Measurements from ENCODE around the gene APLP1.

APLP1 gene

GRCh38 chr19:35841961-35842595, 26.3 kb upstream of the APLP1 start:
- H3K79me2 ChIP-seq (ENCODE audit: low read length), result no peaks in the 10 kb centered on the region
- no peak overlapping the region for H3K27ac ChIP-seq (ENCODE audit: low read length)
- H2AFZ ChIP-seq (ENCODE audit: low read length), result no peak overlapping the region
- H4K20me1 ChIP-seq (ENCODE audit: insufficient read depth, low read length), result no peaks in the 10 kb centered on the region
- no peaks in the 10 kb centered on the region for H3K9me3 ChIP-seq (replicated peaks; ENCODE audit: insufficient read depth, low read length)
- no peaks in the 10 kb centered on the region for H3K36me3 ChIP-seq (replicated peaks; ENCODE audit: insufficient read depth, low read length)
- H3K27me3 ChIP-seq (replicated peaks; ENCODE audit: insufficient read depth, low read length), result peaks cover 73% of the 10 kb centered on the region
- no peak for TF ChIP-seq EZH2 (optimal IDR thresholded peaks at IDR 0.05; ENCODE audit: low read depth, low read length)
- TF ChIP-seq CTCF (IDR thresholded peaks at IDR 0.05; ENCODE audit: low read length), result no peak
- TF ChIP-seq EZH2phosphoT487 (IDR thresholded peaks at IDR 0.05; ENCODE audit: low read length), result no peak
- no peaks in the 10 kb centered on the region for H3K9me2 ChIP-seq (replicated peaks; ENCODE audit: insufficient read depth, low read length)
- H3K4me3 ChIP-seq (ENCODE audit: low read length), result no peak overlapping the region
- no peak overlapping the region for H3K9ac ChIP-seq (ENCODE audit: low read length)
- no peaks in the 10 kb centered on the region for H3F3A ChIP-seq (ENCODE audit: insufficient read depth, low read length)
- DNase-seq, result no peak
- H3K4me2 ChIP-seq (ENCODE audit: low read depth, low read length), result no peak overlapping the region
- no peaks in the 10 kb centered on the region for H3K4me1 ChIP-seq (ENCODE audit: low read length)

- no peak for DNase-seq
- Histone ChIP-seq H3K4me1 (ENCODE audit: low read length) (no peaks in the 10 kb centered on the region), H3K4me3 (ENCODE audit: low read length) (no peak overlapping the region), H3K27me3 (replicated peaks; ENCODE audit: insufficient read depth, low read length) (peaks cover 72% of the 10 kb centered on the region), H3K36me3 (replicated peaks; ENCODE audit: insufficient read depth, low read length) (no peaks in the 10 kb centered on the region), H3K4me2 (ENCODE audit: low read depth, low read length) (no peak overlapping the region), H3K9me3 (replicated peaks; ENCODE audit: insufficient read depth, low read length) (no peaks in the 10 kb centered on the region), H3K27ac (ENCODE audit: low read length) (no peak overlapping the region), H4K20me1 (ENCODE audit: insufficient read depth, low read length) (no peaks in the 10 kb centered on the region), H3K79me2 (ENCODE audit: low read length) (no peaks in the 10 kb centered on the region), H3K9ac (ENCODE audit: low read length) (no peak overlapping the region), H3K9me2 (replicated peaks; ENCODE audit: insufficient read depth, low read length) (no peaks in the 10 kb centered on the region), H2AFZ (ENCODE audit: low read length) (no peak overlapping the region), H3F3A (ENCODE audit: insufficient read depth, low read length) (no peaks in the 10 kb centered on the region)
- TF ChIP-seq EZH2 (optimal IDR thresholded peaks at IDR 0.05; ENCODE audit: low read depth, low read length) (no peak), CTCF (IDR thresholded peaks at IDR 0.05; ENCODE audit: low read length) (no peak)
Measured at GRCh38 chr19:35842666-35843272, 25.6 kb upstream of the APLP1 start.

GRCh38 chr19:35843676-35844481, 24.5 kb upstream of the APLP1 start:
- Histone ChIP-seq H3K4me3 (ENCODE audit: low read length) (no peak overlapping the region), H2AFZ (ENCODE audit: low read length) (no peak overlapping the region), H3K36me3 (replicated peaks; ENCODE audit: insufficient read depth, low read length) (no peaks in the 10 kb centered on the region), H4K20me1 (ENCODE audit: insufficient read depth, low read length) (no peaks in the 10 kb centered on the region), H3F3A (ENCODE audit: insufficient read depth, low read length) (no peaks in the 10 kb centered on the region), H3K27ac (ENCODE audit: low read length) (no peak overlapping the region), H3K4me1 (ENCODE audit: low read length) (no peaks in the 10 kb centered on the region), H3K79me2 (ENCODE audit: low read length) (no peaks in the 10 kb centered on the region), H3K27me3 (replicated peaks; ENCODE audit: insufficient read depth, low read length) (peaks cover 83% of the 10 kb centered on the region), H3K4me2 (ENCODE audit: low read depth, low read length) (no peak overlapping the region), H3K9ac (ENCODE audit: low read length) (no peak overlapping the region), H3K9me2 (replicated peaks; ENCODE audit: insufficient read depth, low read length) (no peaks in the 10 kb centered on the region), H3K9me3 (replicated peaks; ENCODE audit: insufficient read depth, low read length) (no peaks in the 10 kb centered on the region)
- TF ChIP-seq EZH2 (optimal IDR thresholded peaks at IDR 0.05; ENCODE audit: low read depth, low read length) (no peak), CTCF (IDR thresholded peaks at IDR 0.05; ENCODE audit: low read length) (no peak), EZH2phosphoT487 (IDR thresholded peaks at IDR 0.05; ENCODE audit: low read length) (no peak)
- no peak for DNase-seq
